Muscle of back (tissue), 11 donors: Measurements from ENCODE around the gene RUFY4. TPM values are rescaled to one million over a fixed set of nuclear protein-coding genes. Genes with fewer than 3 reads are reported as not detected.
"Not testable (repeated sequence)": the region's sequence is repeated elsewhere in the genome, so short reads cannot be mapped to it uniquely, and the experiment has no call there.

ENCODE experiments used
- DNase-seq, 3 donors: peaks; one replicate each; pipeline versions ENCODE4 v3.0.0 to v3.0.0-alpha.2; 2013
- polyA plus RNA-seq, 10 donors: library from polyadenylated mRNA; unstranded; fragments of 120-200 nt; gene quantifications; one replicate each; pipeline ENCODE4 v1.2.1, GENCODE V29; 2013; ENCODE audit not compliant: insufficient read length in 10 of 10

RUFY4 gene
- polyA plus RNA-seq, 10 donors: 0.07 to 0.32 (median 0.11) TPM; not detected in 4

GRCh38 chr2:218082586-218083351 lies 13.7 kb downstream of the RUFY4 start:
- DNase-seq: no peak

GRCh38 chr2:218083352-218083676 lies 14.3 kb downstream of the RUFY4 start:
- no peak for DNase-seq

GRCh38 chr2:218086478-218086877 lies 17.4 kb downstream of the RUFY4 start:
- no peak for DNase-seq

- DNase-seq: no peak
Observed at GRCh38 chr2:218089259-218089658, 20.2 kb downstream of the RUFY4 start.

- no peak for DNase-seq
Observed at GRCh38 chr2:218091746-218092145, 22.7 kb downstream of the RUFY4 start.

GRCh38 chr2:218093879-218094278 lies 24.8 kb downstream of the RUFY4 start:
- no peak for DNase-seq

- no peak for DNase-seq
Observed at GRCh38 chr2:218095853-218096252, 26.8 kb downstream of the RUFY4 start.

GRCh38 chr2:218097975-218098374 lies 28.9 kb downstream of the RUFY4 start:
- DNase-seq: no peak

GRCh38 chr2:218108834-218109233 lies 39.8 kb downstream of the RUFY4 start:
- not testable (repeated sequence) for DNase-seq

- not testable (repeated sequence) for DNase-seq
Observed at GRCh38 chr2:218121789-218122188, 52.7 kb downstream of the RUFY4 start.

- not testable (repeated sequence) for DNase-seq
Observed at GRCh38 chr2:218122286-218122685, 53.2 kb downstream of the RUFY4 start.

GRCh38 chr2:218123986-218124385 lies 54.9 kb downstream of the RUFY4 start:
- no peak for DNase-seq

GRCh38 chr2:218125095-218125494 lies 56.0 kb downstream of the RUFY4 start:
- peak in 1 of 3 donors; percentile 11 for DNase-seq

- DNase-seq: peak in 2 of 3 donors; percentile 3 to 40
Observed at GRCh38 chr2:218125626-218126080, 56.6 kb downstream of the RUFY4 start, which contains the start of gene CXCR2. Gene CXCR2 (plus strand): TSS chr2:218126028. CDS start chr2:218134802, 8,774 bp downstream.

- no peak for DNase-seq
Observed at GRCh38 chr2:218127929-218128455, 58.9 kb downstream of the RUFY4 start.

GRCh38 chr2:218128781-218129457 lies 59.9 kb downstream of the RUFY4 start:
- no peak for DNase-seq

GRCh38 chr2:218129458-218130135 lies 60.5 kb downstream of the RUFY4 start:
- no peak for DNase-seq

- DNase-seq: no peak
Observed at GRCh38 chr2:218130377-218130776, 61.3 kb downstream of the RUFY4 start.

- DNase-seq: no peak
Observed at GRCh38 chr2:218130822-218131221, 61.8 kb downstream of the RUFY4 start.

GRCh38 chr2:218137514-218137913 lies 68.5 kb downstream of the RUFY4 start:
- no peak for DNase-seq

- DNase-seq: no peak
Observed at GRCh38 chr2:218138047-218138446, 69.0 kb downstream of the RUFY4 start.
